Suppressor macrophage treated with lipopolysaccharide for 4 hours (primary cell): ENCODE data around the gene DPH6.
"Not testable (repeated sequence)": the region's sequence is repeated elsewhere in the genome, so short reads cannot be mapped to it uniquely, and the experiment has no call there.

ENCODE experiments used
- DNase-seq: peaks from one replicate; pipeline ENCODE4 v3.0.0-alpha.2; 2020

Gene DPH6

GRCh38 chr15:35481992-35482391 lies 64.0 kb downstream of the DPH6 start:
- no peak for DNase-seq

- DNase-seq: no peak
These were observed 64.9 kb downstream of the DPH6 start for GRCh38 chr15:35481064-35481463.

GRCh38 chr15:35479423-35479822 lies 66.5 kb downstream of the DPH6 start:
- DNase-seq: no peak

- DNase-seq: no peak
These were observed 68.4 kb downstream of the DPH6 start for GRCh38 chr15:35477312-35478262.

- no peak for DNase-seq
These were observed 74.9 kb downstream of the DPH6 start for GRCh38 chr15:35471024-35471423.

- DNase-seq: no peak
These were observed 75.5 kb downstream of the DPH6 start for GRCh38 chr15:35470441-35470840.

GRCh38 chr15:35466476-35466875 lies 79.5 kb downstream of the DPH6 start:
- DNase-seq: no peak

- DNase-seq: no peak
These were observed 80.2 kb downstream of the DPH6 start for GRCh38 chr15:35465783-35466182.

GRCh38 chr15:35460616-35461015 lies 85.3 kb downstream of the DPH6 start:
- DNase-seq: no peak

- no peak for DNase-seq
These were observed 87.6 kb downstream of the DPH6 start for GRCh38 chr15:35458176-35458856.

- DNase-seq: no peak
These were observed 90.8 kb downstream of the DPH6 start for GRCh38 chr15:35455201-35455600.

- DNase-seq: no peak
These were observed 95.5 kb downstream of the DPH6 start for GRCh38 chr15:35450492-35450891.

- DNase-seq: no peak
These were observed 97.7 kb downstream of the DPH6 start for GRCh38 chr15:35448294-35448693.

GRCh38 chr15:35445891-35446290 lies 100.1 kb downstream of the DPH6 start:
- no peak for DNase-seq

GRCh38 chr15:35444557-35445204 lies 101.3 kb downstream of the DPH6 start:
- DNase-seq: peak; percentile 59

- DNase-seq: no peak
These were observed 102.6 kb downstream of the DPH6 start for GRCh38 chr15:35443376-35443775.

GRCh38 chr15:35442742-35443141 lies 103.2 kb downstream of the DPH6 start:
- DNase-seq: peak; percentile 16

GRCh38 chr15:35441279-35441678 lies 104.7 kb downstream of the DPH6 start:
- not testable (repeated sequence) for DNase-seq

- DNase-seq: no peak
These were observed 105.7 kb downstream of the DPH6 start for GRCh38 chr15:35440265-35440664.

GRCh38 chr15:35439291-35439690 lies 106.7 kb downstream of the DPH6 start:
- DNase-seq: no peak

- DNase-seq: no peak
These were observed 108.8 kb downstream of the DPH6 start for GRCh38 chr15:35437157-35437556.

- DNase-seq: no peak
These were observed 109.5 kb downstream of the DPH6 start for GRCh38 chr15:35436422-35436821.

GRCh38 chr15:35431281-35431680 lies 114.7 kb downstream of the DPH6 start:
- no peak for DNase-seq

- no peak for DNase-seq
These were observed 115.7 kb downstream of the DPH6 start for GRCh38 chr15:35430301-35430700.
